SK-N-SH treated with all-trans-retinoic acid at 6 μM for 48 hours (cell line): Measurements from ENCODE around the gene HADHA.

Experiments used
- ATAC-seq: fragments of 200-7000 bp; cut with Tn5 transposase; 3 replicates; pipeline ENCODE4 v1.9.1; 2020; ENCODE audit warnings: mild to moderate bottlenecking, moderate library complexity
- ARNTL ChIP-seq: fragments of 450-650 bp; formaldehyde crosslinking; IDR thresholded peaks from 2 replicates; pipeline ENCODE4 v1.5.0; 2020; ENCODE audit warnings: low read depth, mild to moderate bottlenecking, moderate library complexity, borderline replicate concordance
- CSDC2 ChIP-seq: fragments of 250-450 bp; sonication (Bioruptor Pico); IDR thresholded peaks from 2 replicates; pipeline ENCODE4 v1.5.0; 2020; ENCODE audit warnings: mild to moderate bottlenecking, moderate library complexity
- ESRRG ChIP-seq: fragments of 250-450 bp; sonication (Bioruptor Pico); IDR thresholded peaks from 2 replicates; pipeline ENCODE4 v1.6.1; 2021; ENCODE audit warnings: mild to moderate bottlenecking
- GLIS3 ChIP-seq: fragments of 250-450 bp; sonication (Bioruptor Pico); IDR thresholded peaks from 2 replicates; pipeline ENCODE4 v1.5.0; 2020; ENCODE audit warnings: mild to moderate bottlenecking, moderate library complexity
- ISL1 ChIP-seq: fragments of 250-450 bp; sonication (Bioruptor Pico); IDR thresholded peaks from 2 replicates; pipeline ENCODE4 v2.1.2; 2022; ENCODE audit warnings: mild to moderate bottlenecking, moderate library complexity
- OSR1 ChIP-seq: fragments of 250-450 bp; sonication (Bioruptor Pico); IDR thresholded peaks from 2 replicates; pipeline ENCODE4 v1.8.0; 2022; ENCODE audit warnings: moderate library complexity, mild to moderate bottlenecking, inconsistent platforms
- SNAI2 ChIP-seq: fragments of 250-450 bp; sonication (Bioruptor Pico); IDR thresholded peaks from 2 replicates; pipeline ENCODE4 v1.5.0; 2020; ENCODE audit warnings: mild to moderate bottlenecking, moderate library complexity
- TCF4 ChIP-seq: fragments of 250-450 bp; sonication (Bioruptor Pico); IDR thresholded peaks from 2 replicates; pipeline ENCODE4 v1.8.0; 2021; ENCODE audit warnings: mild to moderate bottlenecking, moderate library complexity, borderline replicate concordance
- TOX ChIP-seq: fragments of 250-450 bp; sonication (Bioruptor Pico); IDR thresholded peaks from 2 replicates; pipeline ENCODE4 v1.8.0; 2021; ENCODE audit warnings: mild to moderate bottlenecking, moderate library complexity, borderline replicate concordance
- ZC3H10 ChIP-seq: fragments of 250-450 bp; sonication (Bioruptor Pico); IDR thresholded peaks from 2 replicates; pipeline ENCODE4 v1.5.1; 2021; ENCODE audit warnings: mild to moderate bottlenecking, moderate library complexity
- ZFP3 ChIP-seq: fragments of 250-450 bp; sonication (Bioruptor Pico); IDR thresholded peaks from 2 replicates; pipeline ENCODE4 v1.5.0; 2020; ENCODE audit warnings: mild to moderate bottlenecking, moderate library complexity
- ZFP30 ChIP-seq: fragments of 450-650 bp; formaldehyde crosslinking; IDR thresholded peaks from 2 replicates; pipeline ENCODE4 v1.5.0; 2022; ENCODE audit warnings: mild to moderate bottlenecking, moderate library complexity
- ZNF565 ChIP-seq: fragments of 450-650 bp; formaldehyde crosslinking; conservative IDR thresholded peaks from 2 replicates; pipeline ENCODE4 v1.5.0; 2020; ENCODE audit warnings: low read depth, mild to moderate bottlenecking, moderate library complexity
- ZNF70 ChIP-seq: fragments of 450-650 bp; formaldehyde crosslinking; IDR thresholded peaks from 2 replicates; pipeline ENCODE4 v1.5.0; 2020; ENCODE audit warnings: mild to moderate bottlenecking, moderate library complexity
- ZNF8 ChIP-seq: fragments of 450-650 bp; formaldehyde crosslinking; IDR thresholded peaks from 2 replicates; pipeline ENCODE4 v1.5.0; 2020; ENCODE audit warnings: mild to moderate bottlenecking, moderate library complexity
- TF ChIP-seq, protein P1 (sequence below): fragments of 250-450 bp; sonication (Bioruptor Pico); IDR thresholded peaks from 2 replicates; pipeline ENCODE4 v1.5.1; 2020; ENCODE audit warnings: low read depth, mild to moderate bottlenecking, moderate library complexity
- TF ChIP-seq, protein P2 (sequence below): fragments of 250-450 bp; sonication (Bioruptor Pico); IDR thresholded peaks from 2 replicates; pipeline ENCODE4 v1.5.0; 2020; ENCODE audit warnings: mild to moderate bottlenecking, moderate library complexity
- TF ChIP-seq, protein P3 (sequence below): fragments of 250-450 bp; sonication (Bioruptor Pico); IDR thresholded peaks from 2 replicates; pipeline ENCODE4 v1.8.0; 2021; ENCODE audit warnings: low read depth, mild to moderate bottlenecking, moderate library complexity, borderline replicate concordance
- TF ChIP-seq, protein P4 (sequence below): fragments of 250-450 bp; sonication (Bioruptor Pico); IDR thresholded peaks from 2 replicates; pipeline ENCODE4 v1.5.1; 2021; ENCODE audit warnings: mild to moderate bottlenecking, moderate library complexity

Gene HADHA

DNA sequence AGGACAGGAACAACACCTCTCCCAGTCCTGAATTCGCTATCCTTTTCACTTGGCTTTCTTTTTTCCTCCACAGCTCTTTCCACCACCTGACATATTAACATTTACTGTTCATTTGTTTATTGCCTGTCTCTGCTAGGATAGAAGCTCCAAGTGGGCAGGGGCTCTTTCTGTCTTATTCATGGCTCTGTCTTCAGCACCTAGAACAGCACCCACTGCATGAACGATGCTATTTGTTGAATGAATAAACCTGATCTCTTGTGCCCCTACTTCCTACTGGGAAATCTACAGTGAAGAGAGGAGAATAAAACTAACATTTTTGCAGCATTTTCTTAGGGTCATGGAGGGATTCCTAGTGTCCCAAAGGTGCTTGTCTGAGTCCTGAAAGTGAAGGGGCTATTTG lies 95.9 kb downstream of the HADHA start:
- TF ChIP-seq, protein P1, sequence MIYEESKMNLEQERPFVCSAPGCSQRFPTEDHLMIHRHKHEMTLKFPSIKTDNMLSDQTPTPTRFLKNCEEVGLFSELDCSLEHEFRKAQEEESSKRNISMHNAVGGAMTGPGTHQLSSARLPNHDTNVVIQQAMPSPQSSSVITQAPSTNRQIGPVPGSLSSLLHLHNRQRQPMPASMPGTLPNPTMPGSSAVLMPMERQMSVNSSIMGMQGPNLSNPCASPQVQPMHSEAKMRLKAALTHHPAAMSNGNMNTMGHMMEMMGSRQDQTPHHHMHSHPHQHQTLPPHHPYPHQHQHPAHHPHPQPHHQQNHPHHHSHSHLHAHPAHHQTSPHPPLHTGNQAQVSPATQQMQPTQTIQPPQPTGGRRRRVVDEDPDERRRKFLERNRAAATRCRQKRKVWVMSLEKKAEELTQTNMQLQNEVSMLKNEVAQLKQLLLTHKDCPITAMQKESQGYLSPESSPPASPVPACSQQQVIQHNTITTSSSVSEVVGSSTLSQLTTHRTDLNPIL (CRISPR knock-in tag), result no peak
- no peak for TF ChIP-seq ZNF8
- no peak for TF ChIP-seq ESRRG (CRISPR knock-in tag)
- TF ChIP-seq OSR1 (CRISPR knock-in tag), result no peak
- TF ChIP-seq ARNTL (CRISPR knock-in tag), result no peak
- ATAC-seq, result peak; percentile 15; the same call in 1 of the 3 replicates

DNA sequence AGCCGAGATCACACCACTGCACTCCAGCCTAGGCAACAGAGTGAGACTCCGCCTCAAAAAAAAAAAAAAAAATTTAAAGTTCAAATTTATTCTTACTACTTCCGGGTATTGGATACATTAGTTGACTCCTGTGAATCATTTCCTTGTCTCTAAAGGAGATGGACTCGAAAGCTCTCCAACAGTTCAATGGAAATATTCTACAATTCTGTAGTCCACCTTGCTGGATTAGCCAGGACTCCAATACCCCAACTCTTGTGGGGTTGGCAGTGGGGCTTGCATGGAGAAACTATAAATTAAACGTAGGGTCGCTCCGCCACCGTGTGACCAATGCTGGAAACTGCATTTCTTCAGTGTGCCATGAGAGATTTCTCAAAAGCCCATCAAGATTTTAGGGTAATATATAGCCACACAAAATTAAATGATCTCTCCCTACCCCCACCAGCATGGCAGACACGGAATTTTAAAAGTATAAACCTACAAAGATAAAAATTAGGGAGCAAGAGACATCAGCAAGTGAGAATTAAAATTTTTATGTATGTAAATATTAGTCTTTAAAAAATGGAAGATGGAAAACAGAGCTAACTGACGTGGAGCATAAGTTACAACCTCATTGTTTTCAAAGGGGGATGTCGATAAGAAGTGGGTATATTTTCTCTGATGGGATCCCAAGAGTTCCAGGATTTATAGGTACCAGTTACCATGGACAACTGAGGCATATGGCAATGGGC lies 99.3 kb downstream of the HADHA start:
- TF ChIP-seq GLIS3 (CRISPR knock-in tag) (no peak), TCF4 (CRISPR knock-in tag) (no peak), OSR1 (CRISPR knock-in tag) (no peak), ZFP30 (no peak), ZNF70 (CRISPR knock-in tag) (no peak), CSDC2 (CRISPR knock-in tag) (no peak)
- TF ChIP-seq, protein P2, sequence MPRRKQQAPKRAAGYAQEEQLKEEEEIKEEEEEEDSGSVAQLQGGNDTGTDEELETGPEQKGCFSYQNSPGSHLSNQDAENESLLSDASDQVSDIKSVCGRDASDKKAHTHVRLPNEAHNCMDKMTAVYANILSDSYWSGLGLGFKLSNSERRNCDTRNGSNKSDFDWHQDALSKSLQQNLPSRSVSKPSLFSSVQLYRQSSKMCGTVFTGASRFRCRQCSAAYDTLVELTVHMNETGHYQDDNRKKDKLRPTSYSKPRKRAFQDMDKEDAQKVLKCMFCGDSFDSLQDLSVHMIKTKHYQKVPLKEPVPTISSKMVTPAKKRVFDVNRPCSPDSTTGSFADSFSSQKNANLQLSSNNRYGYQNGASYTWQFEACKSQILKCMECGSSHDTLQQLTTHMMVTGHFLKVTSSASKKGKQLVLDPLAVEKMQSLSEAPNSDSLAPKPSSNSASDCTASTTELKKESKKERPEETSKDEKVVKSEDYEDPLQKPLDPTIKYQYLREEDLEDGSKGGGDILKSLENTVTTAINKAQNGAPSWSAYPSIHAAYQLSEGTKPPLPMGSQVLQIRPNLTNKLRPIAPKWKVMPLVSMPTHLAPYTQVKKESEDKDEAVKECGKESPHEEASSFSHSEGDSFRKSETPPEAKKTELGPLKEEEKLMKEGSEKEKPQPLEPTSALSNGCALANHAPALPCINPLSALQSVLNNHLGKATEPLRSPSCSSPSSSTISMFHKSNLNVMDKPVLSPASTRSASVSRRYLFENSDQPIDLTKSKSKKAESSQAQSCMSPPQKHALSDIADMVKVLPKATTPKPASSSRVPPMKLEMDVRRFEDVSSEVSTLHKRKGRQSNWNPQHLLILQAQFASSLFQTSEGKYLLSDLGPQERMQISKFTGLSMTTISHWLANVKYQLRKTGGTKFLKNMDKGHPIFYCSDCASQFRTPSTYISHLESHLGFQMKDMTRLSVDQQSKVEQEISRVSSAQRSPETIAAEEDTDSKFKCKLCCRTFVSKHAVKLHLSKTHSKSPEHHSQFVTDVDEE (CRISPR knock-in tag), result no peak
- TF ChIP-seq, protein P3, sequence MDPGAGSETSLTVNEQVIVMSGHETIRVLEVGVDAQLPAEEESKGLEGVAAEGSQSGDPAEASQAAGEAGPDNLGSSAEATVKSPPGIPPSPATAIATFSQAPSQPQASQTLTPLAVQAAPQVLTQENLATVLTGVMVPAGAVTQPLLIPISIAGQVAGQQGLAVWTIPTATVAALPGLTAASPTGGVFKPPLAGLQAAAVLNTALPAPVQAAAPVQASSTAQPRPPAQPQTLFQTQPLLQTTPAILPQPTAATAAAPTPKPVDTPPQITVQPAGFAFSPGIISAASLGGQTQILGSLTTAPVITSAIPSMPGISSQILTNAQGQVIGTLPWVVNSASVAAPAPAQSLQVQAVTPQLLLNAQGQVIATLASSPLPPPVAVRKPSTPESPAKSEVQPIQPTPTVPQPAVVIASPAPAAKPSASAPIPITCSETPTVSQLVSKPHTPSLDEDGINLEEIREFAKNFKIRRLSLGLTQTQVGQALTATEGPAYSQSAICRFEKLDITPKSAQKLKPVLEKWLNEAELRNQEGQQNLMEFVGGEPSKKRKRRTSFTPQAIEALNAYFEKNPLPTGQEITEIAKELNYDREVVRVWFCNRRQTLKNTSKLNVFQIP (CRISPR knock-in tag), result no peak
- peak; percentile 72 for ATAC-seq

DNA sequence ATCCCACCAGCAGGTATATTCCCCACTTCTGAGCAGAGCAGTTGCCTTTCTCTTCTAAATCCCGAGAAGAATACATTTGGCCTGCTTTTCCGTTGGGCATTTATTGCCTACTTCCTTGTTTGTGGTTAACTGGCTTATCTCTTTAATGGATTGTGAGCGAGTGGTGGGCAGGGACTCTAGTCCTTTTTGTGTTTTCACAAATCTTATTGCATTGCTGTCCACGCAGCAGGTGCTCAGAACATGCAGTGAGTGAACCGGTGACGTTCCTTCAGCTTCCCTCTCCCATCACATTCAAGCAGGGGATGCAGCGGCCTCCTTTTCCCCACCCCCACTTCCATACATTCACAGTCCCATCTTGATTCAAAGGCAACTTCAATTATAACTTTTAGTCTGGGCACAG lies 100.4 kb downstream of the HADHA start:
- ATAC-seq, result no peak
- no peak for TF ChIP-seq ARNTL (CRISPR knock-in tag)
- TF ChIP-seq, protein P4, sequence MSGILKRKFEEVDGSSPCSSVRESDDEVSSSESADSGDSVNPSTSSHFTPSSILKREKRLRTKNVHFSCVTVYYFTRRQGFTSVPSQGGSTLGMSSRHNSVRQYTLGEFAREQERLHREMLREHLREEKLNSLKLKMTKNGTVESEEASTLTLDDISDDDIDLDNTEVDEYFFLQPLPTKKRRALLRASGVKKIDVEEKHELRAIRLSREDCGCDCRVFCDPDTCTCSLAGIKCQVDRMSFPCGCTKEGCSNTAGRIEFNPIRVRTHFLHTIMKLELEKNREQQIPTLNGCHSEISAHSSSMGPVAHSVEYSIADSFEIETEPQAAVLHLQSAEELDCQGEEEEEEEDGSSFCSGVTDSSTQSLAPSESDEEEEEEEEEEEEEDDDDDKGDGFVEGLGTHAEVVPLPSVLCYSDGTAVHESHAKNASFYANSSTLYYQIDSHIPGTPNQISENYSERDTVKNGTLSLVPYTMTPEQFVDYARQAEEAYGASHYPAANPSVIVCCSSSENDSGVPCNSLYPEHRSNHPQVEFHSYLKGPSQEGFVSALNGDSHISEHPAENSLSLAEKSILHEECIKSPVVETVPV (CRISPR knock-in tag), result no peak
- no peak for TF ChIP-seq TOX (CRISPR knock-in tag)
- no peak for TF ChIP-seq ESRRG (CRISPR knock-in tag)
- no peak for TF ChIP-seq SNAI2 (CRISPR knock-in tag)
- TF ChIP-seq, protein P3 (CRISPR knock-in tag), result no peak
- no peak for TF ChIP-seq GLIS3 (CRISPR knock-in tag)
- TF ChIP-seq, protein P1 (CRISPR knock-in tag), result no peak
- TF ChIP-seq ZC3H10 (CRISPR knock-in tag), result no peak
- TF ChIP-seq ZFP3 (CRISPR knock-in tag), result no peak
- no peak for TF ChIP-seq ZNF565 (CRISPR knock-in tag)
- TF ChIP-seq, protein P2 (CRISPR knock-in tag), result no peak
- TF ChIP-seq ZNF8, result no peak
- TF ChIP-seq ISL1, result no peak
